Fibroblast of mammary gland (primary cell): ENCODE measurements around the gene PGP.
A peak's percentile ranks its signal among the peaks of the same experiment; 100 is the strongest.

Experiments used
- DNase-seq: peaks from one replicate; pipeline ENCODE4 v3.0.0-alpha.2; 2010; ENCODE audit warnings: low read depth
- H3K4me3 ChIP-seq: 2 replicates; pipeline ENCODE4 v1.5.1; 2011; ENCODE audit warnings: low read depth, mild to moderate bottlenecking, low read length, moderate library complexity; ENCODE audit not compliant: control insufficient read depth
- TF ChIP-seq, protein P1 (sequence below): conservative IDR thresholded peaks from 2 replicates; pipeline ENCODE4 v1.5.1; 2011; ENCODE audit warnings: low read depth, low read length, inconsistent platforms; ENCODE audit not compliant: control insufficient read depth, insufficient read depth

PGP gene

DNA sequence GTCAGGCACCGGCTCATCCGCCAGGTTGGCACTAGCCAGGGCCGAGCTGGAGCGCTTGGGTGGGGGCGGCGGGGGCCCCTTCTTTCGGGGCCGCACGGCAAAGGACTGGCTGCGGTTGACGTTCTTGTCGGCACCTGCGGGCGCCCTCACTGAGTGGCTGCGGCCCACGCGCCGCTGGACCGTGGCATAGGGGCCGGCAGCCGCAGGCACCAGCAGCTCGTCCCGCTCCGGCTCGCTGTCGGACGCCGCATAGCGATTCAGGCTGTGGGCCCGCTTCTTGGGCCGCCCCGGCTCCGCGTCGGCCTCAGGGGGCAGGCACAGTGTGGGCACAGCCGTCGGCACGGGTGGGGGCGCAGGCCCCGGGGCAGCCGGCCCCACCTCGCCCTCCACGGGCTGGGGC, 34.2 kb downstream of the PGP start:
- DNase-seq: no peak
- TF ChIP-seq, protein P1, sequence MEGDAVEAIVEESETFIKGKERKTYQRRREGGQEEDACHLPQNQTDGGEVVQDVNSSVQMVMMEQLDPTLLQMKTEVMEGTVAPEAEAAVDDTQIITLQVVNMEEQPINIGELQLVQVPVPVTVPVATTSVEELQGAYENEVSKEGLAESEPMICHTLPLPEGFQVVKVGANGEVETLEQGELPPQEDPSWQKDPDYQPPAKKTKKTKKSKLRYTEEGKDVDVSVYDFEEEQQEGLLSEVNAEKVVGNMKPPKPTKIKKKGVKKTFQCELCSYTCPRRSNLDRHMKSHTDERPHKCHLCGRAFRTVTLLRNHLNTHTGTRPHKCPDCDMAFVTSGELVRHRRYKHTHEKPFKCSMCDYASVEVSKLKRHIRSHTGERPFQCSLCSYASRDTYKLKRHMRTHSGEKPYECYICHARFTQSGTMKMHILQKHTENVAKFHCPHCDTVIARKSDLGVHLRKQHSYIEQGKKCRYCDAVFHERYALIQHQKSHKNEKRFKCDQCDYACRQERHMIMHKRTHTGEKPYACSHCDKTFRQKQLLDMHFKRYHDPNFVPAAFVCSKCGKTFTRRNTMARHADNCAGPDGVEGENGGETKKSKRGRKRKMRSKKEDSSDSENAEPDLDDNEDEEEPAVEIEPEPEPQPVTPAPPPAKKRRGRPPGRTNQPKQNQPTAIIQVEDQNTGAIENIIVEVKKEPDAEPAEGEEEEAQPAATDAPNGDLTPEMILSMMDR: no peak
- no peak overlapping the region for H3K4me3 ChIP-seq

DNA sequence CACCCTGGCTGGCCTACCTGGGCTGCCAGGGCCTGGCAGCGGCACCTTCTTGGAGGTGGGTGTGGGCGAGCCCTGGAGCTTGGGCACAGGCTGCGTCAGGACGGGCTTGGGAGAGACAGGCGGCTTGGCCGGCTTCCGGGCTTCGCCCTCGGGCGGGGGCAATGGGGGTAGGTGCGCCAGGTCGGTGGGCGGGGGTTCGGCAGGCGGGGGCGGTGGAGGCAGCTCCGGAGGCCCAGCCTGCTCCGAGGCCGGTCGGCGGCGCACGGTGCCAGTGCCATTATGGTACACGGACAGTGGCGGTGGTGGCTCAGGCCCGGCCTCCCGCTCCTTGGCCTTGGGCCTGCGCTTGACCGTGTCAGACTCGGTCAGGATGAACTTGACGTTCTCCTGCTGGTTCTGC, 35.1 kb downstream of the PGP start:
- no peak for DNase-seq
- TF ChIP-seq, protein P1: no peak
- H3K4me3 ChIP-seq: no peak overlapping the region

DNA sequence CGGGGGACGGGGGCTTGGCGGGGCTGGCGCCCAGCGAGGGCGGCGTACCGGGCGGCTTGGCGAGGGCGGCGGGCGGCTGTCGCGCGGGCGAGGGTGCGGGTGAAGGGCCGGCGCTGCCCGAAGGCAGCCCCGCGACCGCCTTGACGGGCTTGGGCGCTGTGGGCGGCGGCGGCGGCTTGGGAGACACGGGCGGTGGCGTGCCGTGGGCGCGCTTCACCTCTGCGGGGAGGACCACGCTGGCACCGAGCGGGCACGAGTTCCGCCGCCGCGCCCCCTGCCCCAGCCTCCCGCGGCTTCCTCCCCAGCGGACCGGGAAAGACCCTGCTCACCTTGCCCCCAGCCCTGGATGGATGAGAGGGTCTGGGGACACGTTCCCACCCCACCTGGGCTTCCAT, 35.5 kb downstream of the PGP start:
- no peak for DNase-seq
- H3K4me3 ChIP-seq: no peak overlapping the region
- TF ChIP-seq, protein P1: no peak

DNA sequence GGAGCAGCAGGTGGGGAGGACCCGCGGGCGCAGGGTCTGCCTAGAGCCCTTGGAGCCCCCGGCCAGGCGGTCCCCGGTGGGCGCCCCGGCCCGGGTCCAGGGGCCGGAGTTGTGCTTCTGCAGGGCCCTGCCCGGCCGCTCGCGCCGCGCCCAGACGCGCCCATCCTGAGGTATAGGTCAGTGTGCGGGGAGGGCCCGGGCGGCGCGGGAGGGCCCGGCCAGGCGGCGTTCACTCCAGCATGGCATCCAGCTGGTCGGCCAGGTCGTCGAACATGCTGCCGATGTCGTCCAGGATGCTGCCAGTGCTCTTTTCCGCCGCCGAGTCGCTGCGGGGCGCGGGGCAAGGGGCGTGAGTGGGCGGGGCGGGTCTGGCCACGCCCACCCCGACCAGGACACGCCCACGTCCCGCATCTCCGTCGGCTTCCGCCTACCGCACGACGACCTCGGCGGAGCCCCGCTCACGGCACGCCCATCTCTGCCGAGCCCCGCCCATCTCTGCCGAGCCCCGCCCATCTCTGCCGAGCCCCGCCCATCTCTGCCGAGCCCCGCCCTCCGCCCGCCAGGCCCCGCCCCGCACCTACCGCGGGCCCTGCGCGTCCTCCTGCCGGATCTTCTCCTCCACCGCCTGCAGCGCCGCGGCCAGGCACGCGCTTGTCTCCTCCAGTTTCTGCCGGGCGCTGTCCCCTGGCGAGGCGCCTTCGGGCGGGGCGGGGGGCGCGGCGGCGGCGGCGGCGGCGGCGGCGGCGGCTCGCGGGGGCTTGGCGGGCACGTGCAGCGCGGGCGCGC, 36.1 kb downstream of the PGP start:
- no peak overlapping the region for H3K4me3 ChIP-seq
- TF ChIP-seq, protein P1: no peak
- peak; percentile 23 for DNase-seq

DNA sequence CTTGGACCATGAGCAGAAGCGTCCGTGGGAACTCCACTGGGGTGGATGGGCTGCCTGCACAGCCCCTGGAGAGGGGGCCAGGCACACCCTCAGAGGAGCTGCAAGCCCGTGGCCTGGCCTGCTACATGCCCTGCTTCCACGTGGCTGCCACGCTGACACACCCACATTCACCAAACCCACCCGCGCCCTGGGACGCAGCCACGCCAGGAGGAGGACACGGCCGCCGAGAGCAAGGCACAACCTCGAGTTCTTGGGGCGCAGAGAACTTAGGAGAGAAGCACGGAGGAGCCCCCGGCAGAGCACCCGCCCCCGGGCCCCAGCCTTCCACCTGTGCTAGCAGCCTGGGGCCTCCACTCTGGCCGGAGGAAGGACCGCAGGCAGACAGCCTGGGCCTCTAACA, 37.1 kb downstream of the PGP start:
- no peak for DNase-seq
- no peak overlapping the region for H3K4me3 ChIP-seq
- TF ChIP-seq, protein P1: no peak

DNA sequence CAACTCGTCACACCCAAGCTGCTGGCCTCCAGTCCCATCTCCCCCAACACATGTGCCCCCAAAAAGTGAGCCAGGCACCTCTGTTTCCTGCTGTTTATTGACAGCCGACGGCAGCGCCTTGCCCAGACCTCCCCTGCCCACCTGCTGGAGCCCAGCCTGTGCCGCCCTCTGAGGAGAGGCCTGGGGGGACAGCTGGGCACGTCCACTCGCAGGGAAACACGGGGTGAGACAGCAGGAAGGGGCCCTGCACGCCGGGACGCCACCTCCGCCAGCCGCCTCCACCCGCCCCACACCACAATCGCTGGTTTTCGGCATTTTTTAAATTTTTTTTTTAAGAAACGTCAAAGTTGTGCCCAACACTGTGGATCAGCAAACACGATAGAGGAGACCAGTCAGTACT, 37.5 kb downstream of the PGP start:
- no peak for DNase-seq
- H3K4me3 ChIP-seq: no peak overlapping the region
- TF ChIP-seq, protein P1: no peak
